HepG2 (cell line): ENCODE measurements around the gene SBSN.
"Not testable (repeated sequence)": the region's sequence is repeated elsewhere in the genome, so short reads cannot be mapped to it uniquely, and the experiment has no call there.

ENCODE experiments used
- CEBPB ChIP-seq: IDR thresholded peaks from 2 replicates; pipeline ENCODE4 v1.6.1; 2011; ENCODE audit warnings: low read depth, low read length, improper control_type of control experiment, borderline replicate concordance
- HDAC6 ChIP-seq: fragments of 200-600 bp; sonication (generic); IDR thresholded peaks from 2 replicates; pipeline ENCODE4 v1.7.0; 2017; ENCODE audit warnings: mild to moderate bottlenecking, antibody characterized with exemption, low read length, low read depth
- PITX1 ChIP-seq: sonication (generic); formaldehyde crosslinking; IDR thresholded peaks from 2 replicates; pipeline ENCODE4 v1.5.1; 2020; ENCODE audit warnings: mild to moderate bottlenecking, missing genetic modification reagents
- RELA ChIP-seq: sonication (generic); formaldehyde crosslinking; IDR thresholded peaks from 2 replicates; pipeline ENCODE4 v1.4.0; 2020; ENCODE audit warnings: missing genetic modification reagents
- TF ChIP-seq, protein P1 (sequence below): sonication (generic); formaldehyde crosslinking; IDR thresholded peaks from 2 replicates; pipeline ENCODE4 v1.8.0; 2022; ENCODE audit warnings: mild to moderate bottlenecking, missing genetic modification reagents; ENCODE audit not compliant: insufficient replicate concordance

DNA sequence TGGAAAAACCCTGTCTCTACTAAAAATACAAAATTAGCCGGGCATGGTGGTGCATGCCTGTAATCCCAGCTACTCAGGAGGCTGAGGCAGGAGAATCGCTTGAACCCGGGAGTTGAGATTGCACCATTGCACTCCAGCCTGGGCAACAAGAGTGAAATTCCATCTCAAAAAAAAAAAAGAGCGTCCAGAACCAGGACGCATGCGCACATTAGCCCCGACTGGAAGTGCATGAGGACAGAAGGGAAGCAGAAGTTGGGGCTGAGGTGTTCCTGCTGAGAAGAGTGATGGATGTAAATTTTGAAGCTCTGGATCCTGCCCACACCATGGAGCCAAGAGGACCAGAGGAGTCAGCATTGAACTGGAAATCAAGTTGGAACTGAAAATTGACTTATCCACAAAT, 53.5 kb downstream of the SBSN start:
- TF ChIP-seq RELA (CRISPR knock-in tag); HDAC6; CEBPB; PITX1 (CRISPR knock-in tag): not testable (repeated sequence)
- TF ChIP-seq, protein P1, sequence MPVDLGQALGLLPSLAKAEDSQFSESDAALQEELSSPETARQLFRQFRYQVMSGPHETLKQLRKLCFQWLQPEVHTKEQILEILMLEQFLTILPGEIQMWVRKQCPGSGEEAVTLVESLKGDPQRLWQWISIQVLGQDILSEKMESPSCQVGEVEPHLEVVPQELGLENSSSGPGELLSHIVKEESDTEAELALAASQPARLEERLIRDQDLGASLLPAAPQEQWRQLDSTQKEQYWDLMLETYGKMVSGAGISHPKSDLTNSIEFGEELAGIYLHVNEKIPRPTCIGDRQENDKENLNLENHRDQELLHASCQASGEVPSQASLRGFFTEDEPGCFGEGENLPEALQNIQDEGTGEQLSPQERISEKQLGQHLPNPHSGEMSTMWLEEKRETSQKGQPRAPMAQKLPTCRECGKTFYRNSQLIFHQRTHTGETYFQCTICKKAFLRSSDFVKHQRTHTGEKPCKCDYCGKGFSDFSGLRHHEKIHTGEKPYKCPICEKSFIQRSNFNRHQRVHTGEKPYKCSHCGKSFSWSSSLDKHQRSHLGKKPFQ (CRISPR knock-in tag) = not testable (repeated sequence)
